Neural cell (in vitro differentiated cells): Measurements from ENCODE around the gene PIP4P1.

Experiments used
- CTCF ChIP-seq: fragments of 450-650 bp; IDR thresholded peaks from 2 replicates; pipeline ENCODE4 v1.5.1; 2014; ENCODE audit warnings: antibody characterized with exemption, mild to moderate bottlenecking, moderate library complexity; ENCODE audit not compliant: poor library complexity, severe bottlenecking
- EZH2 ChIP-seq: fragments of 200-600, 300-800 bp; shearing (Covaris generic), sonication (generic); IDR thresholded peaks from 2 replicates; pipeline ENCODE4 v1.6.1; 2014; ENCODE audit warnings: antibody characterized with exemption, low read length, borderline replicate concordance, mild to moderate bottlenecking; ENCODE audit not compliant: insufficient read depth, poor library complexity, severe bottlenecking

- TF ChIP-seq EZH2 (no peak), CTCF (no peak)
Measured at GRCh38 chr14:20422886-20423285, 38.3 kb downstream of the PIP4P1 start.
